GM12891 (cell line): Measurements from ENCODE around the gene PLP1.

ENCODE experiments used
- POLR2A ChIP-seq: IDR thresholded peaks from 2 replicates; pipeline ENCODE4 v1.6.1; 2011; ENCODE audit warnings: low read depth, low read length, control low read depth
- POLR2AphosphoS5 ChIP-seq: IDR thresholded peaks from 2 replicates; pipeline ENCODE4 v1.6.1; 2011; ENCODE audit warnings: low read depth, low read length, control low read depth
- TAF1 ChIP-seq: IDR thresholded peaks from 2 replicates; pipeline ENCODE4 v1.6.1; 2011; ENCODE audit warnings: low read depth, low read length, control low read depth

DNA sequence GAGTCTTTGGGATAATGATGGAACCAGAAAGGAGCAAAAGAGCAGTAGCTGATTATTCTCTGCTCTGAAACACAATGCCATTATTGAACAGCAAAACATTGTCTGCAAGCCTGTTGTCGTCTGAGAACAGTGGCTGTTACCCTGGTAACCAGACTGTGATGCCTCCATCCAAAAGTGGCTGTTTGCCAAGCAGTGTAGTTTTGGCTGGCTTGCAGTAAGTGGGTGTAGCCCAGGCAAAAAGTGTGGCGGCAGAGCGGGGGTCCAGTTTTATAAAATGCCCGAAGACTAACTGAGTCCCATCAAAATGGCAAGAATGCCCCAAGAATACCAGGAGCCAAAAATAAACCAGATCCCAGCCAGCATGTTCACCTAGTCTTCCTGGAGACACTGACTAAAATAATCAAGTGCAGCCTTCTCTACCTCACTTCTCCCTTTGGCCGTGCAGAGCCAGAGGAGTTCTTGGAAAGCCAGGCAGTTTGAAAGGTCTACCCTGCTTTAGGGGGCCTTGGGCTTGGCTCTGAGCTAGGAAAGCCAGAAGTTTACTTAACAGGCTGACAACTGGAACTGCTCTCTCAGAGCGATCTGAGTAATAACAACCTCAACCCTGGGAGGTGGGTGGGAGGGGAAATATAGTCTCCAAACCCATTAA lies 2.6 kb downstream of the PLP1 start:
- no peak for TF ChIP-seq POLR2AphosphoS5
- no peak for TF ChIP-seq TAF1
- TF ChIP-seq POLR2A, result no peak
